Nephron progenitor cell (in vitro differentiated cells): ENCODE measurements around the gene PPP1R36.
"Not testable (repeated sequence)": the region's sequence is repeated elsewhere in the genome, so short reads cannot be mapped to it uniquely, and the experiment has no call there.

Experiments used
- DNase-seq: peaks from one replicate; pipeline ENCODE4 v3.0.0; 2021
- H3K27ac Mint-ChIP-seq: 2 replicates; pipeline ENCODE4 v1.8.0; 2021; ENCODE audit warnings: mild to moderate bottlenecking, moderate library complexity, mixed read lengths
- H3K27me3 Mint-ChIP-seq: 2 replicates; pipeline ENCODE4 v1.8.0; 2021; ENCODE audit warnings: mild to moderate bottlenecking, low read depth, mixed read lengths; ENCODE audit not compliant: poor library complexity
- H3K36me3 Mint-ChIP-seq: 2 replicates; pipeline ENCODE4 v1.8.0; 2021; ENCODE audit warnings: low read depth, mixed read lengths
- H3K4me1 Mint-ChIP-seq: 2 replicates; pipeline ENCODE4 v1.8.0; 2021; ENCODE audit warnings: mixed read lengths
- H3K4me3 Mint-ChIP-seq: 2 replicates; pipeline ENCODE4 v1.8.0; 2021; ENCODE audit warnings: mild to moderate bottlenecking, moderate library complexity, mixed read lengths
- H3K9me3 Mint-ChIP-seq: 2 replicates; pipeline ENCODE4 v1.8.0; 2021; ENCODE audit warnings: mild to moderate bottlenecking, moderate library complexity, mixed read lengths
- CTCF ChIP-seq: fragments of 200-600 bp; sonication (generic); IDR thresholded peaks from 2 replicates; pipeline ENCODE4 v1.5.0; 2021; ENCODE audit warnings: antibody characterized with exemption

PPP1R36 gene

GRCh38 chr14:64508215-64508776 lies 41.5 kb upstream of the PPP1R36 start:
- Mint-ChIP-seq H3K4me3 (no peak overlapping the region), H3K27ac (no peak overlapping the region), H3K4me1 (peaks cover 62% of the 10 kb centered on the region), H3K36me3 (no peaks in the 10 kb centered on the region), H3K27me3 (no peaks in the 10 kb centered on the region), H3K9me3 (no peaks in the 10 kb centered on the region)
- no peak for TF ChIP-seq CTCF
- no peak for DNase-seq

GRCh38 chr14:64509036-64509435 lies 40.7 kb upstream of the PPP1R36 start:
- Mint-ChIP-seq H3K36me3 (peaks cover 4% of the 10 kb centered on the region), H3K4me3 (no peak overlapping the region), H3K27me3 (no peaks in the 10 kb centered on the region), H3K9me3 (no peaks in the 10 kb centered on the region), H3K27ac (peak overlapping the region; percentile 45), H3K4me1 (peaks cover 62% of the 10 kb centered on the region)
- no peak for TF ChIP-seq CTCF
- no peak for DNase-seq

GRCh38 chr14:64510825-64511671 lies 38.7 kb upstream of the PPP1R36 start:
- no peak overlapping the region for H3K27ac Mint-ChIP-seq
- peaks cover 52% of the 10 kb centered on the region for H3K4me1 Mint-ChIP-seq
- peaks cover 5% of the 10 kb centered on the region for H3K36me3 Mint-ChIP-seq
- TF ChIP-seq CTCF = peak; percentile 94
- H3K27me3 Mint-ChIP-seq = no peaks in the 10 kb centered on the region
- no peak overlapping the region for H3K4me3 Mint-ChIP-seq
- DNase-seq = peak; percentile 67
- H3K9me3 Mint-ChIP-seq = no peaks in the 10 kb centered on the region

GRCh38 chr14:64513271-64513670 lies 36.5 kb upstream of the PPP1R36 start:
- Mint-ChIP-seq H3K4me1 (peaks cover 32% of the 10 kb centered on the region), H3K36me3 (peaks cover 5% of the 10 kb centered on the region), H3K4me3 (no peak overlapping the region), H3K9me3 (no peaks in the 10 kb centered on the region), H3K27me3 (no peaks in the 10 kb centered on the region), H3K27ac (no peak overlapping the region)
- DNase-seq = no peak
- TF ChIP-seq CTCF = no peak

GRCh38 chr14:64515053-64515452 lies 34.7 kb upstream of the PPP1R36 start:
- peaks cover 16% of the 10 kb centered on the region for H3K4me1 Mint-ChIP-seq
- no peaks in the 10 kb centered on the region for H3K27me3 Mint-ChIP-seq
- no peak for DNase-seq
- no peak for TF ChIP-seq CTCF
- H3K9me3 Mint-ChIP-seq = no peaks in the 10 kb centered on the region
- H3K36me3 Mint-ChIP-seq = peaks cover 5% of the 10 kb centered on the region
- H3K27ac Mint-ChIP-seq = no peak overlapping the region
- no peak overlapping the region for H3K4me3 Mint-ChIP-seq

GRCh38 chr14:64516969-64517368 lies 32.8 kb upstream of the PPP1R36 start:
- no peak for DNase-seq
- TF ChIP-seq CTCF = no peak
- no peaks in the 10 kb centered on the region for H3K4me1 Mint-ChIP-seq
- no peaks in the 10 kb centered on the region for H3K27me3 Mint-ChIP-seq
- H3K9me3 Mint-ChIP-seq = no peaks in the 10 kb centered on the region
- H3K36me3 Mint-ChIP-seq = peaks cover 16% of the 10 kb centered on the region
- no peak overlapping the region for H3K27ac Mint-ChIP-seq
- H3K4me3 Mint-ChIP-seq = no peak overlapping the region

GRCh38 chr14:64517667-64518066 lies 32.1 kb upstream of the PPP1R36 start:
- peaks cover 16% of the 10 kb centered on the region for H3K36me3 Mint-ChIP-seq
- not testable (repeated sequence) for H3K4me3 Mint-ChIP-seq, H3K4me1 Mint-ChIP-seq

More at GRCh38 chr14:64517667-64518066, 32.1 kb upstream of the PPP1R36 start:
- not testable (repeated sequence) for H3K27me3 Mint-ChIP-seq, DNase-seq, H3K9me3 Mint-ChIP-seq, H3K27ac Mint-ChIP-seq
